H9 (cell line): ENCODE data around the gene IL1R2. TPM values are rescaled to one million over a fixed set of nuclear protein-coding genes. Genes with fewer than 3 reads are reported as not detected.

Experiments
- DNase-seq: peaks from one replicate; pipeline ENCODE4 v3.0.0-alpha.2; 2017
- H2AFZ ChIP-seq: one replicate; pipeline ENCODE4 v1.6.1; 2013; ENCODE audit warnings: mild to moderate bottlenecking, low read length, control low read depth, moderate library complexity
- H2AK5ac ChIP-seq: 2 replicates; pipeline ENCODE4 v1.6.1; 2013; ENCODE audit warnings: low read length, control low read depth, mixed read lengths; ENCODE audit not compliant: insufficient read length
- H2BK120ac ChIP-seq: one replicate; pipeline ENCODE4 v1.6.1; 2013; ENCODE audit warnings: low read depth, mild to moderate bottlenecking, low read length, control low read depth, inconsistent platforms; ENCODE audit not compliant: poor library complexity, severe bottlenecking
- H2BK12ac ChIP-seq: 2 replicates; pipeline ENCODE4 v1.6.1; 2013; ENCODE audit warnings: low read length, control low read depth, mixed read lengths, low read depth; ENCODE audit not compliant: insufficient read length
- H2BK15ac ChIP-seq: 2 replicates; pipeline ENCODE4 v1.6.1; 2013; ENCODE audit warnings: low read depth, low read length, control low read depth
- H2BK20ac ChIP-seq: one replicate; pipeline ENCODE4 v1.6.1; 2013; ENCODE audit warnings: low read depth, mild to moderate bottlenecking, low read length, control low read depth, inconsistent platforms; ENCODE audit not compliant: poor library complexity, severe bottlenecking
- H2BK5ac ChIP-seq: 2 replicates; pipeline ENCODE4 v1.6.1; 2013; ENCODE audit warnings: low read length, control low read depth, mixed read lengths; ENCODE audit not compliant: insufficient read length
- H3K14ac ChIP-seq: 2 replicates; pipeline ENCODE4 v1.6.1; 2013; ENCODE audit warnings: low read length, control low read depth; ENCODE audit not compliant: insufficient read depth
- H3K18ac ChIP-seq: 2 replicates; pipeline ENCODE4 v1.6.1; 2013; ENCODE audit warnings: low read depth, mild to moderate bottlenecking, mixed read lengths, low read length, control low read depth; ENCODE audit not compliant: insufficient read length
- H3K23ac ChIP-seq: 2 replicates; pipeline ENCODE4 v1.6.1; 2013; ENCODE audit warnings: low read length, control low read depth, mixed read lengths, low read depth; ENCODE audit not compliant: insufficient read length
- H3K23me2 ChIP-seq: 2 replicates; pipeline ENCODE4 v1.6.1; 2013; ENCODE audit warnings: low read depth, mild to moderate bottlenecking, mixed read lengths, low read length, control low read depth; ENCODE audit not compliant: insufficient read length, poor library complexity, severe bottlenecking
- H3K27ac ChIP-seq: 2 replicates; pipeline ENCODE4 v1.5.1; 2013; ENCODE audit warnings: low read length, control low read depth, mixed read lengths, low read depth; ENCODE audit not compliant: insufficient read length
- H3K27me3 ChIP-seq: 2 replicates; pipeline ENCODE4 v1.6.1; 2013; ENCODE audit warnings: low read length, control low read depth, inconsistent platforms; ENCODE audit not compliant: insufficient read depth
- H3K4ac ChIP-seq: 2 replicates; pipeline ENCODE4 v1.6.1; 2013; ENCODE audit warnings: low read depth, mild to moderate bottlenecking, control low read depth, inconsistent platforms, low read length, moderate library complexity
- H3K4me1 ChIP-seq: 2 replicates; pipeline ENCODE4 v1.6.1; 2013; ENCODE audit warnings: low read length, control low read depth, inconsistent platforms; ENCODE audit not compliant: insufficient read depth
- H3K4me2 ChIP-seq: 2 replicates; pipeline ENCODE4 v1.6.1; 2013; ENCODE audit warnings: low read length, control low read depth, mixed read lengths; ENCODE audit not compliant: insufficient read length, insufficient read depth
- H3K56ac ChIP-seq: 2 replicates; pipeline ENCODE4 v1.6.1; 2013; ENCODE audit warnings: low read depth, mild to moderate bottlenecking, mixed read lengths, low read length, control low read depth; ENCODE audit not compliant: insufficient read length
- H3K79me1 ChIP-seq: 2 replicates; pipeline ENCODE4 v1.6.1; 2013; ENCODE audit warnings: low read depth, mild to moderate bottlenecking, moderate library complexity, low read length, control low read depth, inconsistent platforms; ENCODE audit not compliant: insufficient read depth, poor library complexity, severe bottlenecking
- H3K79me2 ChIP-seq: 2 replicates; pipeline ENCODE4 v1.6.1; 2013; ENCODE audit warnings: low read length, control low read depth, inconsistent platforms; ENCODE audit not compliant: insufficient read depth
- H3K9ac ChIP-seq: 2 replicates; pipeline ENCODE4 v1.6.1; 2013; ENCODE audit warnings: low read length, control low read depth, mixed read lengths; ENCODE audit not compliant: insufficient read length; ENCODE audit errors: extremely low read depth
- H3K9me3 ChIP-seq: one replicate; pipeline ENCODE4 v1.6.1; 2013; ENCODE audit warnings: low read depth, low read length, inconsistent platforms; ENCODE audit not compliant: control insufficient read depth
- H3T11ph ChIP-seq: one replicate; pipeline ENCODE4 v1.6.1; 2013; ENCODE audit warnings: mild to moderate bottlenecking, low read length, control low read depth, inconsistent platforms
- H4K20me1 ChIP-seq: one replicate; pipeline ENCODE4 v1.6.1; 2013; ENCODE audit not compliant: control insufficient read depth, insufficient read length, insufficient read depth
- H4K5ac ChIP-seq: 2 replicates; pipeline ENCODE4 v1.6.1; 2013; ENCODE audit warnings: low read depth, mild to moderate bottlenecking, mixed read lengths, low read length, control low read depth; ENCODE audit not compliant: insufficient read length
- H4K8ac ChIP-seq: replicated peaks from 2 replicates; pipeline ENCODE4 v1.6.1; 2013; ENCODE audit warnings: low read length, control low read depth, mixed read lengths, low read depth; ENCODE audit not compliant: insufficient read length
- H4K91ac ChIP-seq: 2 replicates; pipeline ENCODE4 v1.6.1; 2013; ENCODE audit warnings: low read depth, mild to moderate bottlenecking, moderate library complexity, mixed read lengths, low read length, control low read depth; ENCODE audit not compliant: insufficient read length
- H3K27ac Mint-ChIP-seq, 3 experiments: 2 replicates in 2 of 3; 3 replicates in 1 of 3; pipeline ENCODE4 v1.8.0; 2020 to 2021; ENCODE audit warnings: mixed read lengths in 3 of 3, mild to moderate bottlenecking in 1 of 3, moderate library complexity in 1 of 3
- H3K27me3 Mint-ChIP-seq: 2 replicates; pipeline ENCODE4 v1.8.0; 2021; ENCODE audit warnings: low read depth, mild to moderate bottlenecking, moderate library complexity, mixed read lengths
- H3K36me3 Mint-ChIP-seq, 3 experiments: 2 replicates in 2 of 3; 3 replicates in 1 of 3; pipeline ENCODE4 v1.8.0; 2020 to 2021; ENCODE audit warnings: low read depth in 3 of 3, mixed read lengths in 3 of 3; ENCODE audit not compliant: insufficient read depth in 1 of 3
- H3K4me1 Mint-ChIP-seq, 2 experiments: 2 replicates each; pipeline ENCODE4 v1.8.0; 2020; ENCODE audit warnings: mixed read lengths in 2 of 2
- H3K4me3 Mint-ChIP-seq, 2 experiments: 2 replicates in 1 of 2; 3 replicates in 1 of 2; pipeline ENCODE4 v1.8.0; 2020 to 2021; ENCODE audit warnings: mild to moderate bottlenecking in 2 of 2, mixed read lengths in 2 of 2, moderate library complexity in 1 of 2
- H3K9me3 Mint-ChIP-seq, 2 experiments: 2 replicates in 1 of 2; 3 replicates in 1 of 2; pipeline ENCODE4 v1.8.0; 2020; ENCODE audit warnings: mild to moderate bottlenecking in 2 of 2, mixed read lengths in 2 of 2, moderate library complexity in 1 of 2
- CTCF ChIP-seq: fragments of 200-600 bp; sonication (generic); conservative IDR thresholded peaks from 3 replicates; pipeline ENCODE4 v1.8.0; 2021; ENCODE audit warnings: antibody characterized with exemption, mild to moderate bottlenecking
- WGBS: extraction: QIAGEN DNeasy Blood & Tissue Kit; methylation state at CpG from one replicate; pipeline ENCODE4 v1.1.7; 2013; ENCODE audit warnings: missing lambda C conversion rate, low lambda C conversion rate, mixed read lengths; ENCODE audit not compliant: insufficient read length; ENCODE audit errors: extremely low coverage; 5-methylcytosine and 5-hydroxymethylcytosine counted together
- total RNA-seq: library from RNA; stranded (reverse); gene quantifications from 2 replicates; pipeline ENCODE4 v1.2.1, GENCODE V29; 2021

The IL1R2 gene
- total RNA-seq, 1 experiment from 2014 or later: not detected

GRCh38 chr2:102073168-102073724 lies 81.5 kb downstream of the IL1R2 start:
- Histone ChIP-seq H3K18ac (no peak overlapping the region), H3K4me1 (no peaks in the 10 kb centered on the region), H3K27ac (no peak overlapping the region), H2BK12ac (no peak overlapping the region), H2BK15ac (no peak overlapping the region), H2BK20ac (no peak overlapping the region), H3K9ac (no peak overlapping the region), H3K79me2 (no peaks in the 10 kb centered on the region), H3K27me3 (no peaks in the 10 kb centered on the region), H2AFZ (no peak overlapping the region), H3T11ph (no peak overlapping the region), H2AK5ac (no peak overlapping the region), H4K5ac (no peak overlapping the region), H3K9me3 (no peaks in the 10 kb centered on the region), H3K14ac (no peak overlapping the region), H3K23me2 (no peaks in the 10 kb centered on the region), H3K4ac (no peak overlapping the region), H2BK5ac (no peak overlapping the region), H3K23ac (no peak overlapping the region), H3K56ac (no peak overlapping the region), H4K20me1 (no peaks in the 10 kb centered on the region), H3K4me2 (no peak overlapping the region), H3K79me1 (no peaks in the 10 kb centered on the region), H4K8ac (no peak overlapping the region), H2BK120ac (no peak overlapping the region), H4K91ac (no peak overlapping the region)
- Mint-ChIP-seq H3K4me3 (no peak overlapping the region), H3K9me3 (peaks cover 0 to 7% of the 10 kb centered on the region in 2 experiments; a peak in 2 of 5 replicates), H3K27ac (no peak overlapping the region), H3K27me3 (no peaks in the 10 kb centered on the region; the same call in 1 of the 2 replicates), H3K4me1 (peaks cover 3 to 5% of the 10 kb centered on the region in 2 experiments; a peak in 2 of 4 replicates), H3K36me3 (peaks cover 0 to 6% (median under 1%) of the 10 kb centered on the region in 3 experiments; a peak in 4 of 7 replicates)
- no CpG with 5 or more reads among the region's 2 CpGs for WGBS
- TF ChIP-seq CTCF: no peak
- no peak for DNase-seq
